H1 (cell line): ENCODE measurements around the gene SPRR1A. TPM values are rescaled to one million over a fixed set of nuclear protein-coding genes. Genes with fewer than 3 reads are reported as not detected.

Source experiments
- CTCF ChIA-PET: fragments of 300-600 bp; sonication (Branson Sonifier 250); formaldehyde crosslinking; loops from one replicate; lab custom pipeline; 2021; ENCODE audit not compliant: partially characterized antibody; lab: Charles Lee
- POLR2A ChIA-PET: fragments of 300-600 bp; sonication (Branson Sonifier 250); formaldehyde crosslinking; loops from one replicate; lab custom pipeline; 2021; ENCODE audit warnings: inconsistent platforms; ENCODE audit not compliant: partially characterized antibody; lab: Charles Lee
- DNase-seq, 2 experiments: peaks; one replicate each; pipeline versions ENCODE4 v3.0.0 to v3.0.0-alpha.2; 2010 to 2022; ENCODE audit warnings: low spot score in 2 of 2, low read depth in 1 of 2, mixed read lengths in 1 of 2
- FAIRE-seq: peaks from 2 replicates; lab custom pipeline; 2011; peaks lifted over from hg19 to GRCh38; lab: Jason Lieb, UNC
- H2AFZ ChIP-seq: 2 replicates; pipeline ENCODE4 v1.8.1; 2012; ENCODE audit warnings: low read length, inconsistent platforms
- H2AK5ac ChIP-seq: 2 replicates; pipeline ENCODE4 v1.6.1; 2013; ENCODE audit warnings: low read depth, low read length
- H2BK120ac ChIP-seq: replicated peaks from 2 replicates; pipeline ENCODE3; 2013; ENCODE audit warnings: low read depth, low read length, inconsistent platforms
- H2BK12ac ChIP-seq: 2 replicates; pipeline ENCODE4 v1.6.1; 2013; ENCODE audit warnings: low read depth, low read length
- H2BK15ac ChIP-seq: 2 replicates; pipeline ENCODE4 v1.6.1; 2013; ENCODE audit warnings: low read length
- H2BK20ac ChIP-seq: 2 replicates; pipeline ENCODE4 v1.6.1; 2013; ENCODE audit warnings: low read length
- H2BK5ac ChIP-seq: 2 replicates; pipeline ENCODE4 v1.6.1; 2013; ENCODE audit warnings: low read depth, low read length
- H3K14ac ChIP-seq: 2 replicates; pipeline ENCODE4 v1.6.1; 2013; ENCODE audit warnings: inconsistent platforms; ENCODE audit not compliant: insufficient read length
- H3K18ac ChIP-seq: 2 replicates; pipeline ENCODE4 v1.6.1; 2013; ENCODE audit warnings: low read length; ENCODE audit errors: extremely low read depth
- H3K23ac ChIP-seq: 2 replicates; pipeline ENCODE4 v1.6.1; 2013; ENCODE audit warnings: inconsistent platforms; ENCODE audit not compliant: insufficient read length
- H3K23me2 ChIP-seq: 2 replicates; pipeline ENCODE4 v1.6.1; 2013; ENCODE audit warnings: low read depth, low read length
- H3K27ac ChIP-seq: 2 replicates; pipeline ENCODE4 v1.6.1; 2011; ENCODE audit warnings: low read depth, low read length, inconsistent platforms
- H3K27me3 ChIP-seq, 4 experiments: replicated peaks in 1 of 4; 1 replicate in 1 of 4; 2 replicates in 3 of 4; pipeline versions ENCODE4 v1.6.1 to v1.8.1; 2011 to 2013; ENCODE audit warnings: low read length in 3 of 4, mild to moderate bottlenecking in 3 of 4, inconsistent platforms in 2 of 4, mixed read lengths in 2 of 4, moderate library complexity in 1 of 4; ENCODE audit not compliant: control insufficient read depth in 3 of 4, insufficient read depth in 3 of 4; ENCODE audit errors: extremely low read depth in 1 of 4
- H3K36me3 ChIP-seq, 4 experiments: 2 replicates each; pipeline versions ENCODE4 v1.6.1 to v1.8.1; 2011 to 2013; ENCODE audit warnings: mild to moderate bottlenecking in 4 of 4, low read length in 3 of 4, moderate library complexity in 2 of 4, control low read depth in 1 of 4, inconsistent platforms in 1 of 4; ENCODE audit not compliant: insufficient read depth in 4 of 4, control insufficient read depth in 2 of 4
- H3K4ac ChIP-seq: replicated peaks from 2 replicates; pipeline ENCODE3; 2013; ENCODE audit warnings: low read length, low read depth, mixed read lengths, inconsistent platforms; ENCODE audit not compliant: insufficient read length
- H3K4me1 ChIP-seq, 4 experiments: replicated peaks in 1 of 4; 1 replicate in 1 of 4; 2 replicates in 3 of 4; pipeline versions ENCODE4 v1.6.1 to v1.8.1; 2011 to 2013; ENCODE audit warnings: low read length in 3 of 4, inconsistent platforms in 2 of 4, mixed read lengths in 1 of 4; ENCODE audit not compliant: insufficient read depth in 4 of 4, control insufficient read depth in 3 of 4
- H3K4me2 ChIP-seq, 2 experiments: 2 replicates each; pipeline versions ENCODE4 v1.6.1 to v1.8.1; 2011 to 2013; ENCODE audit warnings: low read depth in 2 of 2, low read length in 2 of 2, control low read depth in 1 of 2, inconsistent platforms in 1 of 2, mild to moderate bottlenecking in 1 of 2; ENCODE audit not compliant: insufficient read depth in 1 of 2
- H3K4me3 ChIP-seq, 4 experiments: fragments of 200-600, 300-600 bp in 1 of 4; sonication (generic), shearing (Covaris generic), sonication (Bioruptor Twin) in 1 of 4; 2 replicates each; pipeline versions ENCODE4 v1.5.1 to v1.8.1; 2011 to 2016; ENCODE audit warnings: low read length in 4 of 4, low read depth in 3 of 4, control low read depth in 2 of 4, inconsistent platforms in 2 of 4, mild to moderate bottlenecking in 2 of 4, mixed read lengths in 1 of 4, moderate library complexity in 1 of 4; ENCODE audit not compliant: insufficient read depth in 2 of 4; ENCODE audit errors: extremely low read depth in 1 of 4
- H3K56ac ChIP-seq: replicated peaks from 2 replicates; pipeline ENCODE3; 2013; ENCODE audit warnings: low read depth, mild to moderate bottlenecking, mixed read lengths, low read length, inconsistent platforms; ENCODE audit not compliant: insufficient read length
- H3K79me1 ChIP-seq: 2 replicates; pipeline ENCODE4 v1.6.1; 2013; ENCODE audit warnings: low read depth, low read length, control low read depth
- H3K79me2 ChIP-seq, 2 experiments: 2 replicates each; pipeline versions ENCODE4 v1.6.1 to v1.8.1; 2012 to 2013; ENCODE audit warnings: low read length in 2 of 2, mild to moderate bottlenecking in 2 of 2, inconsistent platforms in 1 of 2; ENCODE audit not compliant: insufficient read depth in 2 of 2, control insufficient read depth in 1 of 2
- H3K9ac ChIP-seq, 4 experiments: replicated peaks in 1 of 4; 1 replicate in 1 of 4; 2 replicates in 3 of 4; pipeline versions ENCODE4 v1.6.1 to v1.8.1; 2011 to 2013; ENCODE audit warnings: low read depth in 3 of 4, low read length in 3 of 4, control low read depth in 2 of 4, mild to moderate bottlenecking in 2 of 4, moderate library complexity in 2 of 4, inconsistent platforms in 1 of 4; ENCODE audit errors: extremely low read depth in 1 of 4
- H3K9me3 ChIP-seq, 2 experiments: 2 replicates each; pipeline versions ENCODE4 v1.6.1 to v1.8.1; 2012 to 2013; ENCODE audit warnings: mild to moderate bottlenecking in 2 of 2, moderate library complexity in 2 of 2, control low read depth in 1 of 2, inconsistent platforms in 1 of 2, low read depth in 1 of 2, low read length in 1 of 2, mixed read lengths in 1 of 2; ENCODE audit not compliant: insufficient read depth in 2 of 2
- H4K20me1 ChIP-seq, 2 experiments: replicated peaks in 1 of 2; 2 replicates each; pipeline versions ENCODE3 to v1.8.1; 2011 to 2013; ENCODE audit warnings: inconsistent platforms in 2 of 2, low read length in 2 of 2, mild to moderate bottlenecking in 1 of 2; ENCODE audit not compliant: insufficient read depth in 2 of 2, control insufficient read depth in 1 of 2
- H4K5ac ChIP-seq: 2 replicates; pipeline ENCODE4 v1.6.1; 2013; ENCODE audit warnings: low read length, low read depth, mixed read lengths, inconsistent platforms; ENCODE audit not compliant: insufficient read length
- H4K8ac ChIP-seq: 2 replicates; pipeline ENCODE4 v1.8.0; 2013; ENCODE audit warnings: mild to moderate bottlenecking, moderate library complexity, low read length, inconsistent platforms; ENCODE audit not compliant: insufficient read depth; ENCODE audit errors: extremely low read depth
- H4K91ac ChIP-seq: replicated peaks from 2 replicates; pipeline ENCODE3; 2013; ENCODE audit warnings: low read length, mixed read lengths, inconsistent platforms; ENCODE audit not compliant: insufficient read length
- ASH2L ChIP-seq: fragments of 200-600, 300-600 bp; sonication (generic); IDR thresholded peaks from one replicate; pipeline ENCODE4 v1.7.1; 2017; ENCODE audit warnings: low read length
- BRCA1 ChIP-seq: IDR thresholded peaks from 2 replicates; pipeline ENCODE4 v1.6.1; 2012; ENCODE audit warnings: low read depth, low read length, improper control_type of control experiment
- EP300 ChIP-seq, 2 experiments: IDR thresholded peaks; 1 replicate in 1 of 2; 2 replicates in 1 of 2; pipeline ENCODE4 v1.6.1; 2011 to 2012; ENCODE audit warnings: low read depth in 2 of 2, low read length in 2 of 2, mild to moderate bottlenecking in 2 of 2, borderline replicate concordance in 1 of 2, inconsistent platforms in 1 of 2, moderate library complexity in 1 of 2
- JUN ChIP-seq: IDR thresholded peaks from 2 replicates; pipeline ENCODE4 v1.6.1; 2011; ENCODE audit warnings: low read depth, mild to moderate bottlenecking, improper control_type of control experiment, low read length
- JUND ChIP-seq: IDR thresholded peaks from 2 replicates; pipeline ENCODE4 v1.6.1; 2011; ENCODE audit warnings: mild to moderate bottlenecking, improper control_type of control experiment, low read length
- KDM4A ChIP-seq: IDR thresholded peaks from one replicate; pipeline ENCODE4 v1.7.1; 2012; ENCODE audit warnings: low read depth, mild to moderate bottlenecking, moderate library complexity, low read length, inconsistent platforms; ENCODE audit not compliant: severe bottlenecking
- MAFK ChIP-seq: IDR thresholded peaks from 2 replicates; pipeline ENCODE4 v1.6.1; 2012; ENCODE audit warnings: low read depth, mild to moderate bottlenecking, improper control_type of control experiment, low read length
- NRF1 ChIP-seq: IDR thresholded peaks from 2 replicates; pipeline ENCODE4 v1.6.1; 2011; ENCODE audit warnings: mild to moderate bottlenecking, low read depth, low read length, improper control_type of control experiment
- PHF8 ChIP-seq: fragments of 200-600 bp; sonication (generic); conservative IDR thresholded peaks from 2 replicates; pipeline ENCODE4 v1.7.1; 2012; ENCODE audit warnings: low read depth, mild to moderate bottlenecking, inconsistent platforms, low read length, moderate library complexity
- RBBP5 ChIP-seq: IDR thresholded peaks from 2 replicates; pipeline ENCODE4 v1.7.1; 2012; ENCODE audit warnings: low read depth, mild to moderate bottlenecking, inconsistent platforms, low read length, moderate library complexity, borderline replicate concordance
- SP1 ChIP-seq: IDR thresholded peaks from 2 replicates; pipeline ENCODE4 v1.6.1; 2011; ENCODE audit warnings: low read depth, low read length
- SUZ12 ChIP-seq: fragments of 200-600 bp; sonication (generic); IDR thresholded peaks from 2 replicates; pipeline ENCODE4 v1.6.1; 2012; ENCODE audit warnings: mild to moderate bottlenecking, inconsistent platforms, low read length, moderate library complexity, mixed read lengths
- TBP ChIP-seq: IDR thresholded peaks from 2 replicates; pipeline ENCODE4 v1.6.1; 2011; ENCODE audit warnings: low read depth, low read length, improper control_type of control experiment
- WGBS, 2 experiments: shearing (Covaris generic) in 1 of 2; methylation state at CpG; one replicate each; pipeline versions ENCODE4 v1.1.6 to v1.1.7; 2013 to 2015; ENCODE audit warnings: low lambda C conversion rate in 2 of 2, mixed read lengths in 2 of 2, inconsistent platforms in 1 of 2, low coverage in 1 of 2, missing lambda C conversion rate in 1 of 2; ENCODE audit not compliant: insufficient replicate concordance in 2 of 2, insufficient coverage in 1 of 2, insufficient read length in 1 of 2; ENCODE audit errors: extremely low coverage in 1 of 2, missing lambda C conversion rate in 1 of 2; 5-methylcytosine and 5-hydroxymethylcytosine counted together
- polyA plus RNA-seq, 7 experiments: library from polyadenylated mRNA; depleted of rRNA in 3 of 7; stranded (reverse) in 5 of 7; unstranded in 2 of 7; fragments of >200 nt in 5 of 7; fragments of 200-250 nt in 2 of 7; gene quantifications; 1 replicate in 5 of 7; 2 replicates in 1 of 7; 4 replicates in 1 of 7; pipeline versions ENCODE4 v1.2.1 to v1.2.3, GENCODE V29; 2011 to 2013; ENCODE audit warnings: missing spikeins in 2 of 7, mixed read lengths in 2 of 7
- total RNA-seq: library from RNA; stranded (reverse); fragmentation: NEBNext Ultra II Directional; extraction: Animal tissue kit (Norgen Biotek cat#: 25700); gene quantifications from 2 replicates; pipeline ENCODE4 v1.2.1, GENCODE V29; 2021

SPRR1A gene
- total and polyA plus RNA-seq, 2 of the 8 experiments (the other 6 are each of a cell fraction or from before 2014, with no cell fraction given) = not detected

GRCh38 chr1:152981146-152981871 lies 2.6 kb upstream of the SPRR1A start:
- Histone ChIP-seq H3K79me1 (no peaks in the 10 kb centered on the region), H2AK5ac (no peak overlapping the region), H3K9ac (no peak overlapping the region), H3K4ac (no peak overlapping the region), H2BK12ac (no peak overlapping the region), H2BK5ac (no peak overlapping the region; the same call in 1 of the 2 replicates), H3K18ac (no peak overlapping the region), H3K79me2 (no peaks in the 10 kb centered on the region), H3K56ac (no peak overlapping the region), H4K8ac (no peak overlapping the region; the same call in 1 of the 2 replicates), H3K4me2 (no peak overlapping the region), H3K36me3 (no peaks in the 10 kb centered on the region), H2BK15ac (no peak overlapping the region), H3K23ac (no peak overlapping the region), H4K91ac (no peak overlapping the region), H2AFZ (no peak overlapping the region), H3K14ac (no peak overlapping the region), H2BK120ac (no peak overlapping the region), H2BK20ac (no peak overlapping the region), H3K4me3 (no peak overlapping the region), H4K5ac (no peak overlapping the region), H3K4me1 (no peaks in the 10 kb centered on the region), H3K27ac (no peak overlapping the region), H4K20me1 (no peaks in the 10 kb centered on the region), H3K27me3 (no peaks in the 10 kb centered on the region; a peak in 1 of 7 replicates), H3K9me3 (no peaks in the 10 kb centered on the region; a peak in 1 of 4 replicates), H3K23me2 (no peaks in the 10 kb centered on the region; the same call in 1 of the 2 replicates)
- DNase-seq (peak in 1 of 2 experiments; percentile 22), FAIRE-seq (no peak)
- 89% methylated on average over 6 of the region's 6 CpGs; no CpG with 5 or more reads in 1 of the 2 experiments for WGBS, 2 experiments
- ChIA-PET CTCF (interaction anchor here (0.9 to 1.8 kb wide), 3 partner anchors 207 to 229 kb away, joined by 3 to 6 read pairs (median 3); no protein-coding TSS in a partner anchor), POLR2A (no interaction called here)
- TF ChIP-seq MAFK (no peak), ASH2L (no peak), JUN (no peak), EP300 (IDR thresholded peaks at IDR 0.05; ENCODE audit: borderline replicate concordance in 1 of 2, low read depth in 2 of 2, low read length in 2 of 2) (no peak), NRF1 (no peak), RBBP5 (no peak), JUND (no peak), KDM4A (no peak), BRCA1 (no peak), PHF8 (no peak), SP1 (no peak), SUZ12 (no peak), TBP (no peak)
